ENCODE data around the gene REM2.

GRCh38 chr14:22884076-22884737 is 1.2 kb downstream of the REM2 start:
- TF ChIP-seq YY1 (IDR thresholded peaks at IDR 0.05; ENCODE audit: low read depth) (no peak), SIN3A (IDR thresholded peaks at IDR 0.05; ENCODE audit: borderline replicate concordance, low read depth, low read length) (no peak), USF2 (IDR thresholded peaks at IDR 0.05; ENCODE audit: borderline replicate concordance, low read depth, low read length) (no peak), MXI1 (IDR thresholded peaks at IDR 0.05; ENCODE audit: low read depth, low read length) (no peak), EP300 (IDR thresholded peaks at IDR 0.05; ENCODE audit: borderline replicate concordance in 1 of 2, low read depth in 1 of 2, low read length in 1 of 2) (no peak), RFX5 (IDR thresholded peaks at IDR 0.05; ENCODE audit: low read length) (no peak), CHD2 (IDR thresholded peaks at IDR 0.05; ENCODE audit: low read length, partially characterized antibody) (no peak)
- TF ChIP-seq, protein P1, sequence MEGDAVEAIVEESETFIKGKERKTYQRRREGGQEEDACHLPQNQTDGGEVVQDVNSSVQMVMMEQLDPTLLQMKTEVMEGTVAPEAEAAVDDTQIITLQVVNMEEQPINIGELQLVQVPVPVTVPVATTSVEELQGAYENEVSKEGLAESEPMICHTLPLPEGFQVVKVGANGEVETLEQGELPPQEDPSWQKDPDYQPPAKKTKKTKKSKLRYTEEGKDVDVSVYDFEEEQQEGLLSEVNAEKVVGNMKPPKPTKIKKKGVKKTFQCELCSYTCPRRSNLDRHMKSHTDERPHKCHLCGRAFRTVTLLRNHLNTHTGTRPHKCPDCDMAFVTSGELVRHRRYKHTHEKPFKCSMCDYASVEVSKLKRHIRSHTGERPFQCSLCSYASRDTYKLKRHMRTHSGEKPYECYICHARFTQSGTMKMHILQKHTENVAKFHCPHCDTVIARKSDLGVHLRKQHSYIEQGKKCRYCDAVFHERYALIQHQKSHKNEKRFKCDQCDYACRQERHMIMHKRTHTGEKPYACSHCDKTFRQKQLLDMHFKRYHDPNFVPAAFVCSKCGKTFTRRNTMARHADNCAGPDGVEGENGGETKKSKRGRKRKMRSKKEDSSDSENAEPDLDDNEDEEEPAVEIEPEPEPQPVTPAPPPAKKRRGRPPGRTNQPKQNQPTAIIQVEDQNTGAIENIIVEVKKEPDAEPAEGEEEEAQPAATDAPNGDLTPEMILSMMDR (IDR thresholded peaks at IDR 0.05): no peak
- TF ChIP-seq, protein P2, sequence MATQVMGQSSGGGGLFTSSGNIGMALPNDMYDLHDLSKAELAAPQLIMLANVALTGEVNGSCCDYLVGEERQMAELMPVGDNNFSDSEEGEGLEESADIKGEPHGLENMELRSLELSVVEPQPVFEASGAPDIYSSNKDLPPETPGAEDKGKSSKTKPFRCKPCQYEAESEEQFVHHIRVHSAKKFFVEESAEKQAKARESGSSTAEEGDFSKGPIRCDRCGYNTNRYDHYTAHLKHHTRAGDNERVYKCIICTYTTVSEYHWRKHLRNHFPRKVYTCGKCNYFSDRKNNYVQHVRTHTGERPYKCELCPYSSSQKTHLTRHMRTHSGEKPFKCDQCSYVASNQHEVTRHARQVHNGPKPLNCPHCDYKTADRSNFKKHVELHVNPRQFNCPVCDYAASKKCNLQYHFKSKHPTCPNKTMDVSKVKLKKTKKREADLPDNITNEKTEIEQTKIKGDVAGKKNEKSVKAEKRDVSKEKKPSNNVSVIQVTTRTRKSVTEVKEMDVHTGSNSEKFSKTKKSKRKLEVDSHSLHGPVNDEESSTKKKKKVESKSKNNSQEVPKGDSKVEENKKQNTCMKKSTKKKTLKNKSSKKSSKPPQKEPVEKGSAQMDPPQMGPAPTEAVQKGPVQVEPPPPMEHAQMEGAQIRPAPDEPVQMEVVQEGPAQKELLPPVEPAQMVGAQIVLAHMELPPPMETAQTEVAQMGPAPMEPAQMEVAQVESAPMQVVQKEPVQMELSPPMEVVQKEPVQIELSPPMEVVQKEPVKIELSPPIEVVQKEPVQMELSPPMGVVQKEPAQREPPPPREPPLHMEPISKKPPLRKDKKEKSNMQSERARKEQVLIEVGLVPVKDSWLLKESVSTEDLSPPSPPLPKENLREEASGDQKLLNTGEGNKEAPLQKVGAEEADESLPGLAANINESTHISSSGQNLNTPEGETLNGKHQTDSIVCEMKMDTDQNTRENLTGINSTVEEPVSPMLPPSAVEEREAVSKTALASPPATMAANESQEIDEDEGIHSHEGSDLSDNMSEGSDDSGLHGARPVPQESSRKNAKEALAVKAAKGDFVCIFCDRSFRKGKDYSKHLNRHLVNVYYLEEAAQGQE (IDR thresholded peaks at IDR 0.05; ENCODE audit: low read depth, low read length): no peak
